Right lobe of liver (tissue), 6 donors: Measurements from ENCODE around the gene CYP8B1. TPM values are rescaled to one million over a fixed set of nuclear protein-coding genes. Genes with fewer than 3 reads are reported as not detected.
A peak's percentile ranks its signal among the peaks of the same experiment; 100 is the strongest.

ENCODE experiments used
- ATAC-seq, 4 donors: fragments of 200-7000 bp; cut with Tn5 transposase; one replicate each; pipeline ENCODE4 v1.9.1; 2020; ENCODE audit warnings: mild to moderate bottlenecking in 4 of 4, moderate library complexity in 4 of 4
- DNase-seq, 3 donors: peaks; one replicate each; pipeline ENCODE4 v3.0.0-alpha.2; 2020
- H3K27ac ChIP-seq, 3 donors: fragments of 200-600 bp; one replicate each; pipeline ENCODE4 v1.8.0; 2022
- H3K27me3 ChIP-seq, 2 donors: fragments of 200-600 bp; one replicate each; pipeline ENCODE4 v1.8.0; 2022
- H3K36me3 ChIP-seq, 4 donors: fragments of 200-600 bp; sonication (generic) in 1 of 4; one replicate each; pipeline versions ENCODE4 v1.5.1 to v1.8.0; 2017 to 2022; ENCODE audit warnings: control low read depth in 1 of 4
- H3K4me1 ChIP-seq, 4 donors: fragments of 200-600 bp; sonication (generic) in 1 of 4; one replicate each; pipeline versions ENCODE4 v1.5.1 to v1.8.0; 2017 to 2022; ENCODE audit warnings: control low read depth in 1 of 4
- H3K4me3 ChIP-seq, 3 donors: fragments of 200-600 bp; one replicate each; pipeline ENCODE4 v1.8.0; 2022
- H3K9me3 ChIP-seq, 4 donors: fragments of 200-600 bp; sonication (generic) in 1 of 4; one replicate each; pipeline versions ENCODE4 v1.5.1 to v1.8.0; 2017 to 2022; ENCODE audit warnings: control low read depth in 1 of 4
- POLR2A ChIP-seq: fragments of 450-650 bp; IDR thresholded peaks from one replicate; pipeline ENCODE4 v1.6.1; 2017; ENCODE audit warnings: antibody characterized with exemption, mild to moderate bottlenecking
- WGBS: methylation state at CpG from one replicate; pipeline ENCODE4 v1.1.6; 2018; ENCODE audit warnings: low coverage, low lambda C conversion rate; ENCODE audit not compliant: insufficient coverage; ENCODE audit errors: missing lambda C conversion rate; 5-methylcytosine and 5-hydroxymethylcytosine counted together
- intact Hi-C, 2 donors: fragments of 100-400 bp; cut with DNase I; formaldehyde crosslinking; loops; one replicate each; pipeline versions ENCODE4 v1.11.2 to v1.14.1; 2022
- total RNA-seq, 6 experiments: library from RNA; depleted of rRNA in 2 of 6; stranded (reverse); fragments of >200 nt in 2 of 6; fragmentation: NEBNext Ultra II Directional in 3 of 6; extraction: Animal tissue kit (Norgen Biotek cat#: 25700) in 3 of 6; gene quantifications; one replicate each; pipeline versions ENCODE4 v1.1.0 to v1.2.4, GENCODE V29; 2016 to 2023
- TF ChIP-seq, protein P1 (sequence below), 4 donors: fragments of 200-600 bp in 3 of 4; fragments of 450-650 bp in 1 of 4; IDR thresholded peaks; one replicate each; pipeline versions ENCODE4 v1.5.1 to v1.8.0; 2016 to 2022; ENCODE audit warnings: antibody characterized with exemption in 4 of 4, mild to moderate bottlenecking in 2 of 4
- donor health status: DM: no; HTN: yes; CAD: no.
- donor health status: DM: no; HTN: no; CAD: no.
- donor health status: DM: no; HTN: no; CAD: no.
- donor health status: DM: no; HTN: yes; CAD: no.
- donor health status: DM: no; HTN: yes; CAD: no.

CYP8B1 gene
- total RNA-seq, 6 experiments from 2014 or later: 237 to 478 (median 308) TPM

DNA sequence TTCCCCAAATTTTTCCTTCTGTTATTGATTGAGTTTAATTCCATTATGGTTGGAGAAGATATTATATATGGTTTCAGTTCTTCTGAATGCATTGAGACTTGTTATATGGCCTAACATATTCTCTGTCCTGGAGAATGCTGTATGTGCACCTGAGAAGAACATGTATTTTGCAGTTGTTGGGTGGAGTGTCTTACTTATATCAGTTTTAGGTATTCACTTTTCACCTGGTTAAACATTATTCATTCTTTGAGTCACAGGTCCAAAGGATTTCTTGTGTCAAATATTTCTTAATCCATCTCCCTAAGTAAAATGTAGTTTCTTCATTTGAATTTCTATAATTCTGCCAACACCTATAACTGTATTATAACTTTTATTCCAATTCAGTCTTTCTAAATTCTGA is 48.7 kb downstream of the CYP8B1 start:
- peak overlapping the region; percentile 7 to 55 (median 39) for H3K27ac ChIP-seq
- ATAC-seq: no peak

GRCh38 chr3:42826141-42826540 is 49.5 kb downstream of the CYP8B1 start:
- Histone ChIP-seq H3K36me3 (no peaks in the 10 kb centered on the region), H3K9me3 (no peaks in the 10 kb centered on the region), H3K27me3 (no peaks in the 10 kb centered on the region), H3K4me3 (no peak overlapping the region), H3K27ac (peak overlapping the region in 1 of 3 donors; percentile 32), H3K4me1 (peaks cover 0 to 52% (median 22%) of the 10 kb centered on the region in 4 donors)
- ATAC-seq: no peak
- intact Hi-C loops: no loop called here
- TF ChIP-seq, protein P1, sequence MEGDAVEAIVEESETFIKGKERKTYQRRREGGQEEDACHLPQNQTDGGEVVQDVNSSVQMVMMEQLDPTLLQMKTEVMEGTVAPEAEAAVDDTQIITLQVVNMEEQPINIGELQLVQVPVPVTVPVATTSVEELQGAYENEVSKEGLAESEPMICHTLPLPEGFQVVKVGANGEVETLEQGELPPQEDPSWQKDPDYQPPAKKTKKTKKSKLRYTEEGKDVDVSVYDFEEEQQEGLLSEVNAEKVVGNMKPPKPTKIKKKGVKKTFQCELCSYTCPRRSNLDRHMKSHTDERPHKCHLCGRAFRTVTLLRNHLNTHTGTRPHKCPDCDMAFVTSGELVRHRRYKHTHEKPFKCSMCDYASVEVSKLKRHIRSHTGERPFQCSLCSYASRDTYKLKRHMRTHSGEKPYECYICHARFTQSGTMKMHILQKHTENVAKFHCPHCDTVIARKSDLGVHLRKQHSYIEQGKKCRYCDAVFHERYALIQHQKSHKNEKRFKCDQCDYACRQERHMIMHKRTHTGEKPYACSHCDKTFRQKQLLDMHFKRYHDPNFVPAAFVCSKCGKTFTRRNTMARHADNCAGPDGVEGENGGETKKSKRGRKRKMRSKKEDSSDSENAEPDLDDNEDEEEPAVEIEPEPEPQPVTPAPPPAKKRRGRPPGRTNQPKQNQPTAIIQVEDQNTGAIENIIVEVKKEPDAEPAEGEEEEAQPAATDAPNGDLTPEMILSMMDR (IDR thresholded peaks at IDR 0.05): no peak
- no peak for TF ChIP-seq POLR2A
- no peak for DNase-seq

More for the DNA sequence above, 48.7 kb downstream of the CYP8B1 start:
- TF ChIP-seq, protein P1 (IDR thresholded peaks at IDR 0.05): no peak
- TF ChIP-seq POLR2A: no peak
- Histone ChIP-seq H3K4me3 (no peak overlapping the region), H3K9me3 (no peaks in the 10 kb centered on the region), H3K27me3 (no peaks in the 10 kb centered on the region), H3K36me3 (no peaks in the 10 kb centered on the region), H3K4me1 (peaks cover 0 to 60% (median 25%) of the 10 kb centered on the region in 4 donors)
- DNase-seq: no peak
- intact Hi-C loops: no loop called here

DNA sequence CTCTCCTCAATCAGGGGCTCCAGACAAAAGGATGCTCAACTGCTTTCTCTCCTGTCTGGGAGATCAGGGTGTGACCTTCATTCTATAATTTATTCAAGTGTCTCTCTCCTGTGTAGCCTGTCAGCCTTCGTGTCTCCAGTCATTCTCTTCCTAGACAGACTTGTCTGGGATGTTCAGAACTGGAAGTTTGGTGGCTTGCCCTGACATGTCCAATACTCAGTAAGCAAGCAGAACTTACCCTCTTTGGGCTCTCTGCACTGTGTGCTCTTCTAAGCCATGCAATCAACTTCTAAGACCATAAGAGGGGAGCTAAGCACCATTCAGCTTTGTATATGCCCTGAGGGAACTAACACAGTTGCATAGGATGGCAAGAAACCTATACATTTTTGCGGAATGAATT is 52.3 kb downstream of the CYP8B1 start:
- H3K27ac ChIP-seq: no peak overlapping the region
- intact Hi-C loops: no loop called here
- H3K36me3 ChIP-seq: no peaks in the 10 kb centered on the region
- ATAC-seq: no peak
- WGBS: 61% methylated on average over 2 of the region's 2 CpGs
- peaks cover 0 to 44% (median 16%) of the 10 kb centered on the region in 4 donors for H3K4me1 ChIP-seq
- H3K9me3 ChIP-seq: no peaks in the 10 kb centered on the region
- no peak for DNase-seq
- H3K4me3 ChIP-seq: no peak overlapping the region
- TF ChIP-seq, protein P1 (IDR thresholded peaks at IDR 0.05): no peak
- no peak for TF ChIP-seq POLR2A
- H3K27me3 ChIP-seq: no peaks in the 10 kb centered on the region

- ATAC-seq (peak in 1 of 4 donors; percentile 42), DNase-seq (no peak)
- Histone ChIP-seq H3K4me3 (no peak overlapping the region), H3K36me3 (no peaks in the 10 kb centered on the region), H3K27me3 (no peaks in the 10 kb centered on the region), H3K4me1 (peaks cover 0 to 39% (median 14%) of the 10 kb centered on the region in 4 donors), H3K9me3 (no peaks in the 10 kb centered on the region), H3K27ac (no peak overlapping the region)
- intact Hi-C loops: no loop called here
- 63% methylated on average over 3 of the region's 3 CpGs for WGBS
- TF ChIP-seq, protein P1 (IDR thresholded peaks at IDR 0.05): no peak
- no peak for TF ChIP-seq POLR2A
Observed at GRCh38 chr3:42822828-42823227, 52.9 kb downstream of the CYP8B1 start.

Other genes with a start within 250 kb of the CYP8B1 start
- 1 to 10 TPM; 2.2 to 8.9 (median 4.9) TPM for gene ZBTB47, start 222.2 kb downstream of the CYP8B1 start, total RNA-seq
- under 1 TPM in 2 of 6 experiments, not detected in 4; 0.19 to 0.68 TPM for gene KLHL40, start 190.3 kb downstream of the CYP8B1 start, total RNA-seq
- 1 to 10 TPM in 1 of 6 experiments, under 1 TPM in 2, not detected in 3; 0.29 to 1.0 (median 0.60) TPM for gene HHATL, start 173.1 kb downstream of the CYP8B1 start, total RNA-seq
- gene CCDC13, start 102.6 kb downstream of the CYP8B1 start, total RNA-seq: 1 to 10 TPM; 1.2 to 2.5 (median 1.6) TPM
- gene HIGD1A, start 71.4 kb downstream of the CYP8B1 start, total RNA-seq: 100 to 1,000 TPM; 104 to 348 (median 175) TPM
- 10 to 100 TPM; 17.0 to 36.1 (median 23.0) TPM for gene ACKR2, start 66.4 kb downstream of the CYP8B1 start, total RNA-seq
- 10 to 100 TPM in 1 of 6 experiments, 1 to 10 TPM in 5; 1.4 to 10.9 (median 3.3) TPM for gene ZNF662, start 30.3 kb upstream of the CYP8B1 start, total RNA-seq
- 10 to 100 TPM in 3 of 6 experiments, 1 to 10 TPM in 3; 5.5 to 17.5 (median 10.5) TPM for gene GASK1A, start 103.4 kb upstream of the CYP8B1 start, total RNA-seq
- 1 to 10 TPM; 4.8 to 9.2 (median 6.0) TPM for gene POMGNT2, start 230.2 kb upstream of the CYP8B1 start, total RNA-seq